Adrenal gland (tissue), 19 donors: ENCODE results near the gene MACROD2. TPM values are rescaled to one million over a fixed set of nuclear protein-coding genes. Genes with fewer than 3 reads are reported as not detected.
A peak's percentile ranks its signal among the peaks of the same experiment; 100 is the strongest.

ENCODE experiments used
- DNase-seq, 7 donors: peaks; one replicate each; pipeline ENCODE4 v3.0.0-alpha.2; 2019 to 2020
- H3K27ac ChIP-seq, 5 donors: fragments of 200-600 bp; sonication (generic) in 4 of 5; 1 replicate in 3 of 5; 2 replicates in 2 of 5; pipeline versions ENCODE4 v1.5.1 to v1.8.0; 2016 to 2020; ENCODE audit warnings: mild to moderate bottlenecking in 1 of 5
- H3K27me3 ChIP-seq: fragments of 200-600 bp; 2 replicates; pipeline ENCODE4 v1.8.0; 2021
- H3K36me3 ChIP-seq, 2 donors: fragments of 200-600 bp; replicated peaks in 1 of 2; 1 replicate in 1 of 2; 2 replicates in 1 of 2; pipeline versions ENCODE4 v1.5.1 to v1.8.0; 2018 to 2022
- H3K4me1 ChIP-seq, 2 donors: fragments of 200-600 bp; replicated peaks in 1 of 2; 1 replicate in 1 of 2; 2 replicates in 1 of 2; pipeline versions ENCODE4 v1.5.1 to v1.8.0; 2018 to 2021
- H3K4me3 ChIP-seq, 4 donors: fragments of 200-600 bp; sonication (generic) in 3 of 4; one replicate each; pipeline ENCODE4 v1.5.1; 2016 to 2018
- H3K9me3 ChIP-seq, 3 donors: fragments of 200-600 bp; sonication (generic) in 1 of 3; replicated peaks in 1 of 3; 1 replicate in 2 of 3; 2 replicates in 1 of 3; pipeline versions ENCODE4 v1.5.1 to v1.8.0; 2016 to 2021
- POLR2A ChIP-seq, 2 donors: fragments of 450-650 bp; IDR thresholded peaks; one replicate each; pipeline ENCODE4 v1.6.1; 2017; ENCODE audit warnings: antibody characterized with exemption in 2 of 2, mild to moderate bottlenecking in 2 of 2, moderate library complexity in 1 of 2
- WGBS, 4 donors: extraction: QIAGEN DNeasy Blood & Tissue Kit in 2 of 4; methylation state at CpG; one replicate each; pipeline versions ENCODE4 v1.1.5 to v1.1.7; 2013 to 2017; 5-methylcytosine and 5-hydroxymethylcytosine counted together
- intact Hi-C, 2 donors: fragments of 100-400 bp; cut with DNase I; formaldehyde crosslinking; loops; one replicate each; pipeline versions ENCODE4 v1.14.1 to v1.15.0; 2022 to 2023
- long read RNA-seq, 10 donors: library from polyadenylated mRNA in 3 of 10; unstranded in 2 of 10; stranded (forward) in 1 of 10; transcript quantifications; one replicate each; pipeline ENCODE4 v2.0.0 and lab custom pipeline, GENCODE V29; 2021 to 2026
- polyA plus RNA-seq, 3 donors: library from polyadenylated mRNA; stranded (reverse); fragments of 200-250 nt in 2 of 3; fragments of 350-450 nt in 1 of 3; fragmentation: Illumina TruSeq in 1 of 3; extraction: RNeasy Lipid Tissue Mini Kit (QIAGEN cat#74804) in 1 of 3; gene quantifications; one replicate each; pipeline ENCODE4 v1.2.3, GENCODE V29; 2013 to 2014
- total RNA-seq, 9 donors: library from RNA; depleted of rRNA in 4 of 9; stranded (reverse); fragments of >200 nt in 4 of 9; fragments of 120-200 nt in 1 of 9; fragmentation: NEBNext Ultra II Directional in 1 of 9; extraction: Animal tissue kit (Norgen Biotek cat#: 25700) in 1 of 9; gene quantifications; one replicate each; pipeline versions ENCODE4 v1.1.0 to v1.2.4, GENCODE V29; 2013 to 2023
- TF ChIP-seq, protein P1 (sequence below), 6 experiments: fragments of 450-650 bp in 4 of 6; fragments of 200-600 bp in 2 of 6; sonication (generic) in 1 of 6; IDR thresholded peaks; 1 replicate in 5 of 6; 2 replicates in 1 of 6; pipeline versions ENCODE4 v1.5.1 to v1.8.0; 2016 to 2021; ENCODE audit warnings: antibody characterized with exemption in 6 of 6, mild to moderate bottlenecking in 2 of 6, moderate library complexity in 1 of 6
- donor health status: healthy with polysubstance abuse.
- donor health status: Bipolar disorder and iron deficiency.
- donor health status: DM: yes; HTN: yes; CAD: no.
- donor health status: DM: no; HTN: no; CAD: no.
- donor health status: DM: no; HTN: no; CAD: no.
- donor health status: DM: yes; HTN: yes; CAD: no.

The MACROD2 gene
- 10 to 100 TPM in 4 of 9 donors, 1 to 10 TPM in 5; 2.1 to 21.2 (median 9.5) TPM for total RNA-seq
- 1 to 10 TPM; 1.1 to 6.6 (median 4.2) TPM for polyA plus RNA-seq
- long read RNA-seq, donor 1, result 0 reads
- long read RNA-seq, donor 2, full-length matches to known transcripts, result 1 of 1 reads
- long read RNA-seq, donor 2, partial matches to known transcripts, result 0 of 1 reads
- long read RNA-seq, donor 2, other reads (novel, unspliced or antisense), result 0 of 1 reads
- long read RNA-seq, donor 3, result 0 reads
- long read RNA-seq, donor 4, partial matches to known transcripts, result 0 of 1 reads
- long read RNA-seq, donor 4, other reads (novel, unspliced or antisense), result 0 of 1 reads
- long read RNA-seq, donor 5, partial matches to known transcripts, result 0 of 3 reads
- long read RNA-seq, donor 5, other reads (novel, unspliced or antisense), result 3 of 3 reads
- long read RNA-seq, donor 6, partial matches to known transcripts, result 0 of 2 reads
- long read RNA-seq, donor 6, other reads (novel, unspliced or antisense), result 2 of 2 reads
- long read RNA-seq, donor 7, result 0 reads
- long read RNA-seq, donor 8, result 0 reads
- long read RNA-seq, donor 9, partial matches to known transcripts, result 0 of 1 reads
- long read RNA-seq, donor 9, other reads (novel, unspliced or antisense), result 0 of 1 reads
- long read RNA-seq, donor 10, partial matches to known transcripts, result 0 of 1 reads
- long read RNA-seq, donor 10, other reads (novel, unspliced or antisense), result 0 of 1 reads

DNA sequence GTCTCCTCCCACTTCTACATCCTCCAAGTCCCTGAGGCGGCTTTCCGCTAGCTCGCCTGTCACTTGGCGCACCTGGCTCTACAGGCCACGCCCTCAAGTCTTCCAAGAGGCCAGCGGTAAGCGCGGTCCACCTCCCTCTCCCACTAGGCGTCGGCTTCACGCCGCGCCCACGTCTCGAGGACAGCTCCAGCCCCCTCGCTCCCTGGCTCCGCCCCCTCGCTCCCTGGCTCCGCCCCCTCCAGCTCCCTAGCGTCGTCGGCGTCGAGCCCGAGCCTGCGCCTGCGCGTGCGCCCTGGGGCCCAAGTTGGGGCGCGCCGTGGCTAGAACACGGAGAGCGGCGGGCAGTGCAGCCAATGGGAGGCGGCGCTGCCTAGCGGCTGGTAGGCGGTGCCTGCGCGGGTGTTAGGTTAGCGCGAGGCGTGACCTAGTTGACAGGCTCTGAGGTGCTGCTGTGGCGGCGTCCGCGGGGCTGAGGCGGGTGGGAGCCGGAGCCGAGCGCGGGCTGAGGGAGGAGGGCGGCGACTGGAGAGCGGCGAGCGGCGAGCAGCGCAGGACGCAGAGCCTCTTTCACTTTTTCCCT lies at the start of gene MACROD2:
TSS of gene MACROD2 (plus strand) at position 431 of the 580 bp plus-strand sequence.
- intact Hi-C loops, result no loop called here

DNA sequence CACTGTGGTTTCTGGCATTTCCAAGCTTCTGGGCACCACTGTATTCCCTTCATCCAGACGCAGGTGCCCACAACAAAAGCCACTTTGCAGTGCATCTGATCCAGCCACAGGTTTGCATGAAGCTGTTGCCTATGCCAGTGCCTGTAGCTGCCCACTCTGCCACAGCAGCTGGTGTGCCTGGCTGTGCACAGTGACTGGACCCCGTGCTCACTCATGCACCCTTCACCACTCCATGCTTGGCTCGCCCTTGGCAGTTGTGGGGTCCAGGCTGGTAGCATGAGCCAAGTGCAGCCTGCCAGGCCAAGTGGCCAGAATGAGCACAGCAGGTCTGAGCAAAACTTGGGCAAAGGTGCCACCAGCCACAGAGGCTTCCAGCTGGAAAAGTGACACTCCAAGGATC lies 47.6 kb upstream of the MACROD2 start:
- no peaks in the 10 kb centered on the region for H3K27me3 ChIP-seq
- no peaks in the 10 kb centered on the region for H3K4me1 ChIP-seq
- intact Hi-C loops, result no loop called here
- 73 to 93% (median 86%) methylated on average over 3 of the region's 3 CpGs; no CpG with 5 or more reads in 1 of the 4 donors for WGBS, 4 donors
- DNase-seq, result no peak
- TF ChIP-seq POLR2A (IDR thresholded peaks at IDR 0.05), result no peak
- TF ChIP-seq, protein P1, sequence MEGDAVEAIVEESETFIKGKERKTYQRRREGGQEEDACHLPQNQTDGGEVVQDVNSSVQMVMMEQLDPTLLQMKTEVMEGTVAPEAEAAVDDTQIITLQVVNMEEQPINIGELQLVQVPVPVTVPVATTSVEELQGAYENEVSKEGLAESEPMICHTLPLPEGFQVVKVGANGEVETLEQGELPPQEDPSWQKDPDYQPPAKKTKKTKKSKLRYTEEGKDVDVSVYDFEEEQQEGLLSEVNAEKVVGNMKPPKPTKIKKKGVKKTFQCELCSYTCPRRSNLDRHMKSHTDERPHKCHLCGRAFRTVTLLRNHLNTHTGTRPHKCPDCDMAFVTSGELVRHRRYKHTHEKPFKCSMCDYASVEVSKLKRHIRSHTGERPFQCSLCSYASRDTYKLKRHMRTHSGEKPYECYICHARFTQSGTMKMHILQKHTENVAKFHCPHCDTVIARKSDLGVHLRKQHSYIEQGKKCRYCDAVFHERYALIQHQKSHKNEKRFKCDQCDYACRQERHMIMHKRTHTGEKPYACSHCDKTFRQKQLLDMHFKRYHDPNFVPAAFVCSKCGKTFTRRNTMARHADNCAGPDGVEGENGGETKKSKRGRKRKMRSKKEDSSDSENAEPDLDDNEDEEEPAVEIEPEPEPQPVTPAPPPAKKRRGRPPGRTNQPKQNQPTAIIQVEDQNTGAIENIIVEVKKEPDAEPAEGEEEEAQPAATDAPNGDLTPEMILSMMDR (IDR thresholded peaks at IDR 0.05), result no peak
- no peak overlapping the region for H3K4me3 ChIP-seq
- no peaks in the 10 kb centered on the region for H3K9me3 ChIP-seq
- H3K36me3 ChIP-seq, result no peaks in the 10 kb centered on the region
- H3K27ac ChIP-seq, result no peak overlapping the region

More for the DNA sequence above, at the start of gene MACROD2:
- no peaks in the 10 kb centered on the region for H3K27me3 ChIP-seq
- H3K27ac ChIP-seq, result peak within 1 kb of the TSS in 3 of 5 donors; percentile 70 to 80 (median 73)
- peaks cover 0 to 7% (median 0%) of the 10 kb centered on the region in 3 donors for H3K9me3 ChIP-seq
- WGBS, 4 donors, result 1 to 4% (median 3%) methylated on average over 15 to 61 of the region's 61 CpGs
- DNase-seq, result peak; percentile 92 to 98 (median 96)
- H3K4me1 ChIP-seq, result peaks cover 0 to 6% of the 10 kb centered on the region in 2 donors
- no peaks in the 10 kb centered on the region for H3K36me3 ChIP-seq
- H3K4me3 ChIP-seq, result peak within 1 kb of the TSS; percentile 33 to 94 (median 57)
- TF ChIP-seq, protein P1 (IDR thresholded peaks at IDR 0.05), result peak in 1 of 6 experiments; percentile 22
- TF ChIP-seq POLR2A (IDR thresholded peaks at IDR 0.05), result peak in 1 of 2 donors; percentile 81

DNA sequence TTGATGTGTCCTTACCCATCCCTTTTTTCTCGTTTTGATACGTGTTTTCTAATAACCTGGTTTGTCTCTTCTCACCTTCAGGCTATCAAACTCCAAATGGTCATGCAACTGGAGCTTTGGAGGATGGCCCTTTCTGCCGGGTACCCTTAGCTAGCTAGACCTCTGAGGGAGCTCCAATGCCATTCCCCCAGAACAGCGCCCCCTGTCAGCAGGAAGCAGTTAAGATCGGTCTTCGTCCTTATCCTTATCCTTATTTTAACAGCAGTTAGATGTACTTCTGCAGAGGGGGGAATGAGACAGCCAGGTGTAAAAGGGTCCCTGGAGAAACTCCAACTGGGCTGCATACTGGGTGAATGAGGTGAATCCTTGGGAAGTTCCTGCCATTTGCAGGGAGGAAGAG lies 42.1 kb upstream of the MACROD2 start:
- Histone ChIP-seq H3K27ac (no peak overlapping the region), H3K4me3 (no peak overlapping the region), H3K9me3 (no peaks in the 10 kb centered on the region), H3K36me3 (no peaks in the 10 kb centered on the region), H3K4me1 (no peaks in the 10 kb centered on the region), H3K27me3 (no peaks in the 10 kb centered on the region)
- WGBS, 4 donors, result 55 to 63% (median 59%) methylated on average over 6 of the region's 6 CpGs
- DNase-seq, result no peak
- TF ChIP-seq POLR2A (IDR thresholded peaks at IDR 0.05), result no peak
- TF ChIP-seq, protein P1 (IDR thresholded peaks at IDR 0.05), result no peak
- intact Hi-C loops, result no loop called here

DNA sequence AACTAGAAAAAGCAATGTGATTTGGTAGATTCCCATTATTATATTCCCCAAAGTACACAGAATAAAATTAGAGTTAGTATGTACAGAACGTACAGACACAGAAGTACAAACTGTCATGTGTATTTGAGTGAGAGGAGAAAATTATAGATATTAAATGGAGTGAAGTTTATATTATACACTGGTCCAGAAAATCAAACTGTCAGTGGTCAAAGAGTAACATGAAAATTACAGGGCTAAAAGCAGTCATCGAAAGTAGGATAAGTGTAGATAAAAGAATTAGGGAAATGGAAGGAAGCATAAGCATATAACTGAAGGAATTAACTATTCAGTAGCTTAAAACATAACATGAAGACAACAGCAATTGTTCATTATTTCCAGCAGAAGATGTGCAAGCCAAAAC lies 35.2 kb upstream of the MACROD2 start:
- Histone ChIP-seq H3K4me1 (no peaks in the 10 kb centered on the region), H3K27me3 (no peaks in the 10 kb centered on the region), H3K27ac (no peak overlapping the region), H3K9me3 (no peaks in the 10 kb centered on the region), H3K36me3 (no peaks in the 10 kb centered on the region), H3K4me3 (no peak overlapping the region)
- TF ChIP-seq, protein P1 (IDR thresholded peaks at IDR 0.05), result no peak
- TF ChIP-seq POLR2A (IDR thresholded peaks at IDR 0.05), result no peak
- no peak for DNase-seq
- intact Hi-C loops, result no loop called here
- WGBS, 4 donors, result 75 to 81% (median 80%) methylated on average over 2 of the region's 2 CpGs
